ENCODE results near the gene P2RX3.
"Not testable (repeated sequence)": the region's sequence is repeated elsewhere in the genome, so short reads cannot be mapped to it uniquely, and the experiment has no call there.

P2RX3 gene

GRCh38 chr11:57403003-57403801 is 65.0 kb downstream of the P2RX3 start:
- DNase-seq: not testable (repeated sequence)

GRCh38 chr11:57403802-57404147 is 65.6 kb downstream of the P2RX3 start:
- DNase-seq: no peak

DNA sequence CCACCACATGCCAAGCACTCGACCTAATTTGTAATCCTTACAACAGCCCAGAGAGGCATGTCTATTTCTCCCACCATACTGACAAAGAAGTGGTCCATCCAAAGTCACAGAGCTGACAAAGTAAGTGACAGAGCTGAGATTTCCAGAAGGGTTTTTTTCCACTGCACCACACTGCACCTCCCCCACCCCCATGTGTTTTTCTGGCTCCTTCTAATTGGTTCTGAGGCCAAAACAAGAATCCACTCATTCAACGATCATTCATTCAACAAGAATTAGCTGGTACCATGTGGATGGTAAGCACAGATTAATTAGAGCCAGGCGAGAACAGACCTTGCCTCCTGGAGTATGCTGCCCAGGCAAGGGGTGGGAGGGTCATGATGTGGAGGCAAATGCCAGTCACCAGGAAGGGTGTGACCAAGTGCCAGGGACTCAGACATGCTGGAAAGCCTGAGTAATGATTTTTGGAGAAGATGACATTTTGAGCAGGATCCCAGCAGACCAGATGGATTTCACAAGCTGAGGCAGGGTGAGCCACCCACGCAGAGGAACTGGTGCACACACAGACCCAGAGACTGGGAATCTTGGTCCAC is 67.2 kb downstream of the P2RX3 start:
- no peak for DNase-seq

DNA sequence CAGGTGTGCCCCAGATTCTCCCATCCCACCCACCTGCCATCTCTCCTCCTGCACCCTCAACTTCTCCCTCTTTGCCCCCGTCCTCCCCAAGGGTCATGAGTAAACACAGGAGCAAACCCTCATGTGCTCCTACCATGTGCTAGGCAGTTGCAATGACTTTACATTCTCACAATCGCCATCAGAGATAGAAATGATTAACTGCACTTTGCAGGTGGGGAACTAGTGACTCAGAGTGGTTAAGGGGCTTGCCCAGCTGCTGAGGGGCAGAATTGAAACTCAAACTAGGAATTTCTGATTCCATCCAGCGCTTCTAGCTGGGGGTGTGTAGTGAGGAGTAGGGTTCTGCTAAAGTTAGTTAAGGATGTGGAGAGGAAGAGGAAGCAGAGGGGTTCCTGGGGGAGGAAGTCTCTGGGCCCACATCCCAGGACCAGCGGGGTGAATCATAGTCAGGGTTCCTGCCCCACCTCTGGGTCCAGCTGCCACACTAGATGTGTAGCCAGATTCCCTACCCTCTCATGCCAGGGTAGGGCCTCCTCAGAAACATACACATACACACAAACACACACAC is 68.3 kb downstream of the P2RX3 start:
- DNase-seq: no peak

GRCh38 chr11:57407010-57407920 is 69.1 kb downstream of the P2RX3 start:
- DNase-seq: no peak

DNA sequence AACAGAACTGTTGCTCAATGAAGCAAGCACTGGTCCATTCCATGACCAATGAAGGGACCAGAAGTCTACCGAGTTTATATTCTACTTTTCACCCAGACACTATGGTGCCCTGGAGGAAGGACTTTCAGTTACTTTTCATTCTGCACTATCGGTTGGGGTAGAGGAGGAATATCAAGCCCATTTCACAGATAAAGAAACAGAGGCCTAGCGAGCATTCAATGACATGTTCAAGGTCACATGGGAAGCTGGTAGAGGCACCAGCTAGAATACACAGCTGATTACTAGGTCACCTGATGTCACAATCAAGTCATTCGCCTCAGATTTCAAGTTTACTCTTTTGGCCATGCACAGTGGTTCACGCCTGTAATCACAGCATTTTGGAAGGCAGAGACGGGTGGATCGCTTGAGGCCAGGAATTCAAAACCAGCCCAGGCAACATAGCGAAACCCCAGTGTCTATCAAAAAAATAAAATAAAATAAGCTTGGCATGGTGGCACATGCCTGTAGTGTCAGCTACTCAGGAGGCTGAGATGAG is 69.9 kb downstream of the P2RX3 start:
- DNase-seq: no peak

- no peak for DNase-seq
Measured at GRCh38 chr11:57408771-57409170, 70.6 kb downstream of the P2RX3 start.

- no peak for DNase-seq
Measured at GRCh38 chr11:57409321-57410100, 71.4 kb downstream of the P2RX3 start.

- no peak for DNase-seq
Measured at GRCh38 chr11:57410287-57410686, 72.1 kb downstream of the P2RX3 start.

- no peak for DNase-seq
Measured at GRCh38 chr11:57413681-57414080, 75.5 kb downstream of the P2RX3 start.

DNA sequence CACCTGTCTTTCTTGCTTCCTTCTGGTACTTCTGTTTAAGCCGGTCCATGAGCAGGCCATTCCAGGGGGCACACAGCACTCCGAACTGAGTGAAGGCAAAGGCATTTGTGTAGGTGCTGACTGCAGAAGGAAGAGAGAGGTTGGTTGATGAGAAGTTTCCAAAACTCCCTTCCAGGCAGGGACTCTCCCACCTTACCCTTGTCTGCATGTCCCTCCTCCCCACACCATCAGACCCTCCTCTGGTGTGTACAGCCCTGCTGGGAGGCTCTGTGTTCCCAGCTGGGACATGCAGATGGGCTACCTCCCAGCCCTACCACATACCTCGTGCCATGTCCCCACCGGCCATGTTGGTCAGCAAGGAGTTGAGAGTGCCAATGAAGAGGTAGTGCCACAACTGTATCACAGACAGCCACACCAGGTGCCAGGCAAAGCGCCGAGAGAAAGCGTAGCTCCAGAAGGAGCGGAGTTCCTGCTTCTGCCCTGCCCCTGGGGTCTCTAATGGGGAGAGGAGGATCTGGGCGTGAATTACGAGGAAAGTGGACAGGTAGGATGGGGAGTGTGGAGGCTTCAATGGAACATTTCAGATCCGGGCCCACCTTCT is 76.6 kb downstream of the P2RX3 start:
- no peak for DNase-seq

- no peak for DNase-seq
Measured at GRCh38 chr11:57416436-57416835, 78.3 kb downstream of the P2RX3 start.

- no peak for DNase-seq
Measured at GRCh38 chr11:57417056-57417455, 78.9 kb downstream of the P2RX3 start.

GRCh38 chr11:57418131-57418530 is 80.0 kb downstream of the P2RX3 start:
- DNase-seq: no peak

DNA sequence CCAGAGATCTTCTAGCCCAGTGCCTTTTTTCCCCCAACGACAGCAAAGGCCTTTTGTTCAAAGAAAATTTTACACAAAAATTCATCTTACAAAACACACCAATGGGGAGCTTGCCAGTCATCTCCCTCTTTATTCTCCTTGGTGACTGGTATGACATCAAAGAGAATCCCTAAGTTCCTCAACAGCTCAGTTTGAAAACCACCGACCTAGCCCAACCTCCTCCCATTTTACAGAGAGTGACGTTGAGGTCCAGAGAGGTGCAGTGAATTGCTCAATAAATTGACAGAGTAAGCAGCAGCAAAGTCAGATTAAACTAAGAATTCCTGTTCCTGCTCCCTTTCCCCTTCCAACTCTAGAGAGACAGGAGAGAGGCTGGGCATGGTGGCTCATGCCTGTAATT is 81.0 kb downstream of the P2RX3 start:
- no peak for DNase-seq

- DNase-seq: no peak
Measured at GRCh38 chr11:57421066-57421465, 82.9 kb downstream of the P2RX3 start.

GRCh38 chr11:57421805-57422204 is 83.7 kb downstream of the P2RX3 start:
- DNase-seq: no peak
